OCI-LY1 (cell line): ENCODE measurements around the gene GPR137C.

ENCODE experiments used
- EZH2 ChIP-seq: fragments of 200-600 bp; sonication (generic), shearing (Covaris generic); IDR thresholded peaks from 2 replicates; pipeline ENCODE4 v1.8.0; 2017; ENCODE audit warnings: borderline replicate concordance, mixed run types, mild to moderate bottlenecking, antibody characterized with exemption, low read length, moderate library complexity, mixed read lengths
- TF ChIP-seq, protein P1 (sequence below): fragments of 200-600 bp; sonication (generic), shearing (Covaris generic); IDR thresholded peaks from 2 replicates; pipeline ENCODE4 v1.5.1; 2017; ENCODE audit warnings: mild to moderate bottlenecking, antibody characterized with exemption, low read length, moderate library complexity, mixed read lengths

- TF ChIP-seq, protein P1, sequence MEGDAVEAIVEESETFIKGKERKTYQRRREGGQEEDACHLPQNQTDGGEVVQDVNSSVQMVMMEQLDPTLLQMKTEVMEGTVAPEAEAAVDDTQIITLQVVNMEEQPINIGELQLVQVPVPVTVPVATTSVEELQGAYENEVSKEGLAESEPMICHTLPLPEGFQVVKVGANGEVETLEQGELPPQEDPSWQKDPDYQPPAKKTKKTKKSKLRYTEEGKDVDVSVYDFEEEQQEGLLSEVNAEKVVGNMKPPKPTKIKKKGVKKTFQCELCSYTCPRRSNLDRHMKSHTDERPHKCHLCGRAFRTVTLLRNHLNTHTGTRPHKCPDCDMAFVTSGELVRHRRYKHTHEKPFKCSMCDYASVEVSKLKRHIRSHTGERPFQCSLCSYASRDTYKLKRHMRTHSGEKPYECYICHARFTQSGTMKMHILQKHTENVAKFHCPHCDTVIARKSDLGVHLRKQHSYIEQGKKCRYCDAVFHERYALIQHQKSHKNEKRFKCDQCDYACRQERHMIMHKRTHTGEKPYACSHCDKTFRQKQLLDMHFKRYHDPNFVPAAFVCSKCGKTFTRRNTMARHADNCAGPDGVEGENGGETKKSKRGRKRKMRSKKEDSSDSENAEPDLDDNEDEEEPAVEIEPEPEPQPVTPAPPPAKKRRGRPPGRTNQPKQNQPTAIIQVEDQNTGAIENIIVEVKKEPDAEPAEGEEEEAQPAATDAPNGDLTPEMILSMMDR: no peak
- TF ChIP-seq EZH2: no peak
Measured at GRCh38 chr14:52619687-52620086, 67.1 kb downstream of the GPR137C start.
